DOHH2 (cell line): ENCODE data around the gene FAM78B.

ENCODE experiments used
- H3F3A ChIP-seq: fragments of 200-600 bp; sonication (generic), shearing (Covaris generic); 2 replicates; pipeline ENCODE4 v1.6.0; 2016; ENCODE audit warnings: antibody characterized with exemption, mild to moderate bottlenecking; ENCODE audit not compliant: control insufficient read depth, insufficient read depth
- H3K27ac ChIP-seq: fragments of 200-600 bp; sonication (generic); 2 replicates; pipeline ENCODE4 v1.5.1; 2014; ENCODE audit warnings: low read depth, mild to moderate bottlenecking, low read length, moderate library complexity
- H3K27me3 ChIP-seq: fragments of 200-600 bp; sonication (generic); 2 replicates; pipeline ENCODE4 v1.6.1; 2014; ENCODE audit warnings: mild to moderate bottlenecking, low read length, mixed read lengths; ENCODE audit not compliant: control insufficient read depth
- H3K36me3 ChIP-seq: fragments of 200-600 bp; sonication (generic); 2 replicates; pipeline ENCODE4 v1.6.1; 2014; ENCODE audit warnings: mild to moderate bottlenecking, low read length, moderate library complexity, mixed read lengths; ENCODE audit not compliant: control insufficient read depth
- H3K4me1 ChIP-seq: fragments of 200-600 bp; sonication (generic); 2 replicates; pipeline ENCODE4 v1.6.1; 2014; ENCODE audit warnings: mild to moderate bottlenecking, low read length, mixed read lengths; ENCODE audit not compliant: control insufficient read depth
- H3K4me2 ChIP-seq: fragments of 200-600 bp; sonication (generic); 2 replicates; pipeline ENCODE4 v1.6.0; 2014; ENCODE audit warnings: mild to moderate bottlenecking, low read length, moderate library complexity
- H3K4me3 ChIP-seq: fragments of 200-600 bp; sonication (generic); 2 replicates; pipeline ENCODE4 v1.5.1; 2014; ENCODE audit warnings: mild to moderate bottlenecking, low read length, mixed read lengths
- H3K79me2 ChIP-seq: fragments of 200-600 bp; sonication (generic); 2 replicates; pipeline ENCODE4 v1.6.1; 2014; ENCODE audit warnings: mild to moderate bottlenecking, low read length, mixed read lengths; ENCODE audit not compliant: control insufficient read depth
- H3K9me2 ChIP-seq: fragments of 200-600 bp; sonication (generic); replicated peaks from 2 replicates; pipeline ENCODE4 v1.6.1; 2014; ENCODE audit warnings: mild to moderate bottlenecking, low read length, mixed read lengths; ENCODE audit not compliant: control insufficient read depth
- H3K9me3 ChIP-seq: fragments of 200-600 bp; sonication (generic); 2 replicates; pipeline ENCODE4 v1.6.1; 2014; ENCODE audit warnings: antibody characterized with exemption, low read length, mixed read lengths; ENCODE audit not compliant: control insufficient read depth, insufficient read depth
- H4K20me1 ChIP-seq: fragments of 200-600 bp; sonication (generic); 2 replicates; pipeline ENCODE4 v1.6.0; 2014; ENCODE audit warnings: low read depth, mild to moderate bottlenecking, antibody characterized with exemption, low read length, moderate library complexity; ENCODE audit not compliant: control insufficient read depth, insufficient read depth
- CTCF ChIP-seq: fragments of 200-600 bp; sonication (generic); IDR thresholded peaks from one replicate; pipeline ENCODE4 v1.5.1; 2014; ENCODE audit warnings: antibody characterized with exemption, mild to moderate bottlenecking, low read depth, low read length; ENCODE audit not compliant: poor library complexity, severe bottlenecking
- EZH2phosphoT487 ChIP-seq: fragments of 200-600 bp; sonication (generic); IDR thresholded peaks from 2 replicates; pipeline ENCODE4 v1.6.1; 2017; ENCODE audit warnings: borderline replicate concordance, mild to moderate bottlenecking, antibody characterized with exemption, low read length, moderate library complexity, mixed read lengths

The FAM78B gene

GRCh38 chr1:166111430-166111829 lies 55.4 kb downstream of the FAM78B start:
- Histone ChIP-seq H3K9me2 (no peaks in the 10 kb centered on the region), H3F3A (no peaks in the 10 kb centered on the region), H3K79me2 (no peaks in the 10 kb centered on the region), H4K20me1 (no peaks in the 10 kb centered on the region), H3K4me2 (no peak overlapping the region), H3K9me3 (no peaks in the 10 kb centered on the region), H3K36me3 (no peaks in the 10 kb centered on the region), H3K4me3 (no peak overlapping the region), H3K27me3 (no peaks in the 10 kb centered on the region), H3K4me1 (no peaks in the 10 kb centered on the region), H3K27ac (no peak overlapping the region)
- TF ChIP-seq EZH2phosphoT487 = no peak
- TF ChIP-seq CTCF = no peak

DNA sequence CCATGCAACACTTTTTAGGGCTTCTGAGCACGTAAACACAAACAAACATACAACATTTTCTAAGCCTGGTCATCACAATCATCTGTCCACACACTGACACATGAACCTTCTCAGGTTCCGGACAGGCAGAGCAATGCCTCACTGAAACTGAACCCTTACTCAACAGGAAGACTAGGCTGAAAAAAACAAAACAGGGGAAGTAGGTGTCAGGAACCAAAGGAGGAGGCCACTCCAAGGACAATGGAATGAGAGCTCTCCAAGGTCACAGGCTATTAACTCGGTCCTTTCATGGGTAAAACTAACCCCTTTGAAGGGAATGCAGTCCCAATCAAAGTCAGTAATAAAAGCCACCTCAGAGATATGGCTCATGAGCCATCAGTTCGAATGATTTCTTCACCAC lies 76.6 kb downstream of the FAM78B start:
- Histone ChIP-seq H3K36me3 (no peaks in the 10 kb centered on the region), H3K9me2 (no peaks in the 10 kb centered on the region), H3K79me2 (no peaks in the 10 kb centered on the region), H3K27ac (no peak overlapping the region), H4K20me1 (no peaks in the 10 kb centered on the region), H3K4me1 (no peaks in the 10 kb centered on the region), H3K4me3 (no peak overlapping the region), H3F3A (no peaks in the 10 kb centered on the region), H3K4me2 (no peak overlapping the region), H3K27me3 (no peaks in the 10 kb centered on the region), H3K9me3 (no peaks in the 10 kb centered on the region)
- TF ChIP-seq EZH2phosphoT487 = no peak
- no peak for TF ChIP-seq CTCF

DNA sequence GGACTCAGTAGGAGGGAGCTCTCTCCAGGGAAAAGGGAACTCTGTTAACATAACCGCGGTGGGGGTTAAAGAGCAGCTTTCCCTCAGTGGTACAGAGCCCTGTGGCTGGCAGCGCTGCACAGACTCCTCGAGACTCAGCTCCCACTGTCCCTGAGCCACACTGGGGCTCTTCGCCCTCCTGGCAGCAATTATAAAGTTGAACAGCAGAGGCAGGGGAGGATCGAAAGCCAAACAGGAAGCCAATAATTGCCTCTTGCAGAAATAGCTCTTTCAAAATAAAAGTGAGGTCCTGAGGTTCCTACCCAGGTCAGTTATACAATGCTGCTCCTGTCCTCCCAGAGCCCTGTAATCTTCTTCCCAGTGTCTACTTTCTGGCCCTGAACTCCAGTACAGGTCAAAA lies 77.0 kb downstream of the FAM78B start:
- no peaks in the 10 kb centered on the region for H3K9me3 ChIP-seq
- TF ChIP-seq EZH2phosphoT487 (no peak), CTCF (no peak)
- no peak overlapping the region for H3K4me2 ChIP-seq
- H3K36me3 ChIP-seq = no peaks in the 10 kb centered on the region
- no peak overlapping the region for H3K4me3 ChIP-seq
- H3K27ac ChIP-seq = no peak overlapping the region
- no peaks in the 10 kb centered on the region for H3K79me2 ChIP-seq
- H3K4me1 ChIP-seq = no peaks in the 10 kb centered on the region
- no peaks in the 10 kb centered on the region for H3K9me2 ChIP-seq
- H4K20me1 ChIP-seq = no peaks in the 10 kb centered on the region
- H3K27me3 ChIP-seq = no peaks in the 10 kb centered on the region
- H3F3A ChIP-seq = no peaks in the 10 kb centered on the region

DNA sequence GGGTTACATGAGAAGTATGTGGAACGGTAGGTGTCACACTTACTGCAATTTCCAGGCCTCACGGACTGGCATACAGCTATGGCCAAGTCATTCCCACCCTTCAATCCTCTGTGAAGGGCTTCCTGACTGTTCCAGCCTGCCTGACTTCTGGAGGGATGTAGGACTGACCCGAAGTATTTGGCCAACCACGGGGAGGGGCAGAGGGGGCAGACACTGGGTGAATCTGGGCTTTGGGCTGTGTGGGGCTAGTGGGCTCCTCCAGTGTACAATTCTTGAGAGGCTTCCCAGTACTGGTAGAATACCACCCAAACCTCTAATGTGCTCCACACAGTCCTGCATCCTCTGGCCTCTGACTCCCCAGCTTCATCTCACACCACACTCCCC lies 78.2 kb downstream of the FAM78B start:
- no peaks in the 10 kb centered on the region for H3K9me2 ChIP-seq
- no peak overlapping the region for H3K27ac ChIP-seq
- H3K36me3 ChIP-seq = no peaks in the 10 kb centered on the region
- H3K9me3 ChIP-seq = no peaks in the 10 kb centered on the region
- no peaks in the 10 kb centered on the region for H3K4me1 ChIP-seq
- TF ChIP-seq EZH2phosphoT487 (no peak), CTCF (no peak)
- H3K27me3 ChIP-seq = no peaks in the 10 kb centered on the region
- no peak overlapping the region for H3K4me3 ChIP-seq
- H3K4me2 ChIP-seq = no peak overlapping the region
- no peaks in the 10 kb centered on the region for H4K20me1 ChIP-seq
- no peaks in the 10 kb centered on the region for H3F3A ChIP-seq
- H3K79me2 ChIP-seq = no peaks in the 10 kb centered on the region
